Measurements from ENCODE around the gene HOMER1. TPM values are rescaled to one million over a fixed set of nuclear protein-coding genes. Genes with fewer than 3 reads are reported as not detected.

The HOMER1 gene
- total and polyA plus RNA-seq, 10 of the 15 experiments (the other 5 are each of a cell fraction or from before 2014, with no cell fraction given): 0.96 to 22.0 (median 7.5) TPM

- POLR2A ChIA-PET: no interaction called here
- no peak overlapping the region for H2AFZ ChIP-seq (ENCODE audit: control insufficient read depth, low read depth, low read length)
- no peak overlapping the region for H3K9ac ChIP-seq (ENCODE audit: control insufficient read depth, insufficient read depth, low read length)
- WGBS (ENCODE audit: insufficient coverage, insufficient replicate concordance, low lambda C conversion rate, missing lambda C conversion rate): 100% methylated on average over 1 of the region's 1 CpG
- ATAC-seq (no peak), DNase-seq (ENCODE audit: low read depth, low spot score) (no peak), FAIRE-seq (no peak)
- SMC1A ChIA-PET (ENCODE audit: uncharacterized antibody, unreplicated experiment): interaction anchor here (0.6 kb wide), 1 partner anchor 49 kb away, joined by 4 read pairs; no protein-coding TSS in a partner anchor
- intact Hi-C loops (cut with micrococcal nuclease; ENCODE audit: unreplicated experiment): no loop called here
- H3K27me3 ChIP-seq (replicated peaks in 1 of 2; ENCODE audit: control insufficient read depth in 2 of 2, insufficient read depth in 2 of 2, low read length in 1 of 2): no peaks in the 10 kb centered on the region
- no peaks in the 10 kb centered on the region for H3K36me3 ChIP-seq (ENCODE audit: control insufficient read depth in 2 of 2, insufficient read depth in 2 of 2, low read length in 1 of 2)
- no peak overlapping the region for H3K4me2 ChIP-seq (ENCODE audit: control insufficient read depth, insufficient read depth)
- RAD21 ChIA-PET (ENCODE audit: unreplicated experiment): interaction anchor here (1.0 kb wide), 1 partner anchor 372 kb away, joined by 4 read pairs; no protein-coding TSS in a partner anchor
- TF ChIP-seq WRNIP1 (IDR thresholded peaks at IDR 0.05; ENCODE audit: borderline replicate concordance, low read depth, low read length) (no peak), SIN3A (IDR thresholded peaks at IDR 0.05; ENCODE audit: low read depth, low read length) (no peak), NFIC (IDR thresholded peaks at IDR 0.05; ENCODE audit: low read depth, low read length) (no peak), MXI1 (IDR thresholded peaks at IDR 0.05; ENCODE audit: low read depth, low read length) (no peak), SUPT20H (IDR thresholded peaks at IDR 0.05; ENCODE audit: borderline replicate concordance, control insufficient read depth, low read depth, low read length) (no peak), RBBP5 (conservative IDR thresholded peaks at IDR 0.05) (no peak), IKZF1 (conservative IDR thresholded peaks at IDR 0.05) (no peak), JUND (IDR thresholded peaks at IDR 0.05; ENCODE audit: low read depth, low read length) (no peak), LARP7 (IDR thresholded peaks at IDR 0.05) (no peak), IRF4 (IDR thresholded peaks at IDR 0.05; ENCODE audit: low read depth, low read length) (no peak), SRF (IDR thresholded peaks at IDR 0.05; ENCODE audit: low read depth in 2 of 2, low read length in 2 of 2) (no peak), IKZF2 (IDR thresholded peaks at IDR 0.05) (no peak), CREB1 (IDR thresholded peaks at IDR 0.05; ENCODE audit: low read depth) (no peak), KDM1A (IDR thresholded peaks at IDR 0.05; ENCODE audit: borderline replicate concordance) (no peak), TAF1 (IDR thresholded peaks at IDR 0.05; ENCODE audit: borderline replicate concordance, low read depth, low read length) (no peak), HCFC1 (IDR thresholded peaks at IDR 0.05; ENCODE audit: low read length) (no peak)
- no peaks in the 10 kb centered on the region for H4K20me1 ChIP-seq (ENCODE audit: control insufficient read depth, insufficient read depth)
- no peak overlapping the region for H3K4me3 ChIP-seq
- in situ Hi-C loops (cut with MboI): no loop called here
- no peaks in the 10 kb centered on the region for H3K79me2 ChIP-seq (ENCODE audit: control insufficient read depth, insufficient read depth, low read length)
- no peak overlapping the region for H3K27ac ChIP-seq (ENCODE audit: control insufficient read depth, insufficient read depth)
- no TSS peak for BruUV-seq (replicated peaks)
- H3K9me3 ChIP-seq (replicated peaks; ENCODE audit: control insufficient read depth, insufficient read depth, low read length): no peaks in the 10 kb centered on the region; the same call in 2 of the 3 replicates
- CTCF ChIA-PET: interaction anchor here (0.6 kb wide), 1 partner anchor 587 kb away, joined by 4 read pairs; no protein-coding TSS in a partner anchor
- H3K4me1 ChIP-seq (ENCODE audit: control insufficient read depth, insufficient read depth, low read length): no peaks in the 10 kb centered on the region
Measured at GRCh38 chr5:79505138-79505537, 8.8 kb downstream of the HOMER1 start.

Data from GM12878 (cell line).